Tongue (tissue), 2 donors: ENCODE measurements around the gene PDE6H. TPM values are rescaled to one million over a fixed set of nuclear protein-coding genes. Genes with fewer than 3 reads are reported as not detected.
A peak's percentile ranks its signal among the peaks of the same experiment; 100 is the strongest.

Experiments used
- DNase-seq: peaks from one replicate; pipeline ENCODE4 v3.0.0-alpha.2; 2015
- total RNA-seq: library from RNA; depleted of rRNA; stranded (reverse); fragments of >200 nt; gene quantifications from one replicate; pipeline ENCODE4 v1.2.3, GENCODE V29; 2014

PDE6H gene
- total RNA-seq: not detected

- no peak for DNase-seq
Observed at GRCh38 chr12:14972816-14973215, at the start of gene PDE6H. TSS of gene PDE6H (plus strand) at chr12:14973042. CDS start at chr12:14978013, 4,971 bp downstream.

DNA sequence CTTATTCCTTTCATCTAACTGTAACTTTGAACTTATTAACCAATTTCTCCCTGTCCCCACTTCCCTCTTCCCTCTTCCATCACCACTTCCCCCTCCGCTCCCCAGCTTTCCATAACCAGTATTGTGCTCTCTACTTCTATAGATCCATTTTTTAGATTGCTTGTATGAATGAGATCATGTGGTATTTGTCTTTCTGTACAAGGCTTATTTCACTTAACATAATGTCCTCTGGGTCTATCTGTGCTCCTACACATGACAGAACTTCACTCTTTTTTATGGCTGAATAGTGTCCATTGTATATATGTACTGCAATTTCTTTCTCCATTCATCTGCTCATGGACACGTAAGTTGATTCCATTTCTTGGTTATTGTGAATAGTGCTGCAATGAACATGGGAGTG, 48.9 kb upstream of the PDE6H start:
- no peak for DNase-seq

DNA sequence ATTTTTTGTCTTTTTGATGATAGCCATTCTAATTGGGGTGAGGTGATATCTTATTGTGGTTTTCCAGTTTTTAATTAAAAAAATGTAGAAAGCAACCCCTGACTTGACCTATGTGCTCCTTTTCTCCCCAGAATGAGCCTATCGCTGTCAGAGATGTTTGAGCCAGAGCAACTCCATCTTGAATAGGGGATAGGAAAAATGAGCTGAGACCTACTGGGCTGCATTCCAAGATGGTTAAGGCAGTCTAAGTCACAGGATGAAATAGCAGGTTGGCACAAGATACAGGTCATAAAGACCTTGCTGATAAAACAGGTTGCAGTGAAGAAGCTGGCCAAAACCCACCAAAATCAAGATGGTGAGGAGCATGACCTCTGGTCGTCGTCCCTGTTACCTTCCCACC, 48.3 kb upstream of the PDE6H start:
- no peak for DNase-seq

DNA sequence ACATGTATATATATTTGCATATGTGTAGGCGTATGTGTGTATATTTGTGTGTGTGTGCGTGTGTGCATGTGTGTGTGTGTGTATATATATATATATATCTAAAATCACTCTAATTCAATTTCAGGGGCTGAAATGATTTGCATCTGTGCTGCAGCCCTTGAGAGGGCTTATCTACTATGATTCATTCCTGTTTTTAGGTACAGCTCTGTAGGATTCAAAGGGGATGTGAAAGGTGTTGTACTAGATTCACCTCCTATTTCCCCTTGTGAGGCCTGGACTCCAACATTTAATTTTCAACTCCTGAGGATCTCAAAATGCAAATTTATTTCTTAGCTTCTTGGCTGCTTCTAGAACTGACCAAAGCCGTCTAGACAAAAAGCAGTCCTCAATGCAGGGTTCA, 45.6 kb upstream of the PDE6H start:
- DNase-seq: no peak

- DNase-seq: peak; percentile 72
Observed at GRCh38 chr12:14928931-14929330, 43.9 kb upstream of the PDE6H start.

DNA sequence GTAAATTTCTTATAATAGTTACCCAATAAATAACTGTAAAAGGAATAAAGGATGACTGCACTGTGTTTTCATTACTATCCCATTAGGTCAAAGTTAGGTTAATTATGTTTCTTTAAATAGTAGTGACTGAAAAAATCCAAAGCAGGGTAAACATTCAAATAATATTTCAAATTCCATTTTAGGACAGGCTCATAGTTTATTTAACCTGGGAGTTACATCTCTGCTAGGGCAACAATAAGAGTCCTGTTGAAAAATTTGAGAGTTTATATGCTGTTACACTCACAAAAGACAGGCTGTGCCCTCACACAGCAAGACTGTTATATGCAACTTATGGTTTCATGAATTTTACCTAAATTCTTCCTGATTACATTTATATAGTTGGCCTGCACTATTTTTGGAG, 42.5 kb upstream of the PDE6H start:
- no peak for DNase-seq

- DNase-seq: no peak
Observed at GRCh38 chr12:14931359-14931758, 41.5 kb upstream of the PDE6H start.

- no peak for DNase-seq
Observed at GRCh38 chr12:14931791-14932560, 40.9 kb upstream of the PDE6H start.

GRCh38 chr12:14934511-14934910, 38.3 kb upstream of the PDE6H start:
- no peak for DNase-seq

DNA sequence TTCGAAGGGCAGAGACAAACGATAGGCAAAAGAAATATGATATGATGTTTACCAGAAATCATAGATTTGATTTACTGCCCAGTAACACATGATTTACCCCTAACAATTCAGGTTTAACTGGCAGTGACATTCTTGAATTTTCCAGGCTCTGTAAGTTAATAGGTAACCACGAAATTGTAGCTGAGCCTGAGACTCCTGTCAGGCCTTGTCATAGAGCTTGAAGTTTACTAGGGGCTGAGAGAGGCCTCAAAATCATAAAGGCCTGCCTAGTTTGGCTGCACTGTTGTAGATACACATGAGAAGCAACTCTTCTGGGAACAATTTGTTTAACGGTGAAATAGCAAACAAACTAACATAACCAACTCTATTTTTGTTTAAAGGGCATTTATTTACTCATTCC, 37.8 kb upstream of the PDE6H start:
- DNase-seq: no peak

GRCh38 chr12:14936224-14936861, 36.5 kb upstream of the PDE6H start:
- DNase-seq: no peak

DNA sequence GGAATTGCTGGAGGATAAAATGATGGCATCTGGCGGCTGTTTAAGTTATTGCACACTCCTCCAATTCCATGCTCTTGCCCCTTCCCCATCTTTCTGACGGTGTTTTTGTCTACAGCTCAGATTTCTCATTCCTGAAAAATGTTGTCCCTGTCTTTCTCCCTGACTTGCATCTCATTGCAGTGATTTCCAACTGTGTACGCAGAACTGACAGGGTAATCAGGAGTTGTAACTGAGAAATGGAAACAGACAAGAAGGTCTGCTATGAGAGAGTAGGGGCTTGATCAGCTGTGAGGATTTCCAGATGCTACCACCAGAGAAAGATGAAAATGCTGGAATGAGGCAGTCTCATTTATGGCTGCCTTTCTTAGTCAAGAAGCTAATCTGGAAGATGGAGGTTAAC, 35.8 kb upstream of the PDE6H start:
- DNase-seq: no peak

DNA sequence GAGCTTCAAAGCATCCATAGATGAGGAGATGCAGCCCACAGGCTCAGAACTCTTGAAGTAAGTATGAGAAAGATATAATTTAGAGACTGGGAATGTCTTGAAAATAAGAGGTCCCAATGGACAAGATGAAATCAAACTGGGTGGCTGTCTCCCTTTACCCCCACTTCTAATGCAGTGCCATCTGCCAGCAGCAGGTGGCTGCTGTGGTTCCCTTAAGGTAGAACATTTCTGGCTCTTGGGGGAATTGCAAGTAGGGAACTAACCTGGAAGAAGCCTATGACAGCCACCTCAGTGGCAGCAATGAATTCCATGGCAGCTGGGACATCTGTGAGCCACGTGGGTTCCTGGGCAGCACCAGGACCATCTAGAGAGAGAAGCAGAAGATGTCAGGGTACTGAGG, 35.2 kb upstream of the PDE6H start:
- DNase-seq: no peak

GRCh38 chr12:14938301-14938700, 34.5 kb upstream of the PDE6H start, which contains the start of gene ERP27:
TSS of gene ERP27 (minus strand) at chr12:14938537. CDS start at chr12:14938508, 29 bp downstream.
- no peak for DNase-seq

DNA sequence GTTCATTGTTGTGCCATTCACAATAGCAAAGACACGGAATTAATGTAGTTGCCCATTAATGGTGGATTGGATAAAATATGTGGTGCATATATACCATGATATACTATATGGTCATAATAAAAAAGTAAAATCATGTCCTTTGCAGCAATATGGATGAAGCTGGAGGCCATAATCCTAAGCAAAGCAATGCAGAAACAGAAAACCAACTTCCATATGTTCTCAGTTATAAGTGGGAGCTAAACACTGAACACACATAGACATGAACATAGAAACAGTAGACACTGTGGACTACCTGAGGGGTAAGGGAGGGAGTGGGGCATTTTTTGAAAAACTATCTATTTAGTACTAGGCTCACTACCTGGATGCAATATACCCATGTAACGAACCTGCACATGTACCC, 31.5 kb upstream of the PDE6H start:
- DNase-seq: no peak

GRCh38 chr12:14942196-14942931, 30.5 kb upstream of the PDE6H start:
- no peak for DNase-seq

GRCh38 chr12:14946162-14946561, 26.7 kb upstream of the PDE6H start:
- no peak for DNase-seq

- no peak for DNase-seq
Observed at GRCh38 chr12:14946861-14947260, 26.0 kb upstream of the PDE6H start.

DNA sequence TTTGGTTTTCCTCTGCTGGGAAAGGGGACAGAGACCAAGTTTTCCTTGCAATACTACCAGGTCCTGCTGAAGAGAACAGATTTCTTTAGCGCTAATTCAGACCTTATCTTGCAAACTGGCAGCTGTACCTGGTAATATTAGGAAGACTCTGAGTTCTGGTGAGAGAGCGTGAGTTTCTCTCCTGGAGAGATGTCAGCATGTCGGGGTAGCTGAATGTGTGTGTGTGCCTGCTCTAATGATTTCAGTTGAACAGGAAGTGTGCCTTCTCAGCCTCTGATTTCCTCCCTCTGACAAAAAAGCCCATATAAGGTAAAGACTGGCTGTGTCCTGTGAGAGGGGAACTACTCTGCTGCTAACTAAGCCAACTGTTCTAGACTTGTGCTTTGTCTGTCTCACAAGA, 24.2 kb upstream of the PDE6H start:
- peak; percentile 67 for DNase-seq

- DNase-seq: no peak
Observed at GRCh38 chr12:14949631-14950030, 23.2 kb upstream of the PDE6H start.

GRCh38 chr12:14950421-14950820, 22.4 kb upstream of the PDE6H start:
- no peak for DNase-seq

DNA sequence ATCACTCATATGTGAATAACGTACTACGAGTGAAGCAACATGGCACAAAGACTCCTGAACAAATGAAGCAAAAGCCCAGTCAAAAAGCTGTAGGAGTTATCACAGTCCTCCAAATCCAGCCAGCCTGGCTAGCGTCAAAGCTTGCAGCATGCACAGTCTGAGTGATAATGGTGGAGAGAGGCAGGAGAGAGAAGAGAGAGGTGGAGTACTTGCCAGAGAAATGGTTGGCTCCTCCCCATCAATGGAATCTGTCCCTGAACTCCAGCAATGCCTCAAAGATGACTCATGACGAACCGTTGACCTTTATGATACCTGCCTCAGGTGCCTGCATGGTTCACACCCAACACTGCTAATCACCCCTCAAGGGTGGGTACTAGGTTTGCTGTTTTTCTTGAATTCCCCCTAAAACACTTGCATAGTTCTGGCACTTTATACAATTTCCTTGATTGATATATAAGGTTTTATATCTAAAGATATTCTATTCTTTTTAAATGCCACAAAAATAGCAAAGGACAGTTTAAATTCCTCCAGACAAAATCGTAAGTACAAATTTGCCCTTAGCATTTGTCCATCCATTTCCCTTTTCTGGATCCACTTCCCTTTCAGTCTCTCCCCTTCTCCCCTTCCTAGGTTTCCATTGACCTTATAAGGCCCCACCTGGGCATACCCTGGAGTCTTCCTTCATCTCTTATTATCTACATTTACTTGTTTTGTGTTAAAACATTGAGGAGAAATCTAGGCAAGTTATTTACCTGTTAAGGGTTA, 21.7 kb upstream of the PDE6H start:
- no peak for DNase-seq

- no peak for DNase-seq
Observed at GRCh38 chr12:14951851-14952250, 21.0 kb upstream of the PDE6H start.
